ENCODE results near the gene GALNTL6. TPM values are rescaled to one million over a fixed set of nuclear protein-coding genes. Genes with fewer than 3 reads are reported as not detected.

The GALNTL6 gene
- total RNA-seq, 1 donor from 2014 or later = 1.7 TPM

GRCh38 chr4:172819353-172819752 lies 1006.1 kb downstream of the GALNTL6 start:
- Mint-ChIP-seq H3K27ac (no peak overlapping the region), H3K36me3 (no peaks in the 10 kb centered on the region), H3K4me1 (ENCODE audit: unreplicated experiment) (peaks cover 8% of the 10 kb centered on the region), H3K9me3 (no peaks in the 10 kb centered on the region), H3K27me3 (no peaks in the 10 kb centered on the region), H3K4me3 (no peak overlapping the region)
- TF ChIP-seq CTCF (conservative IDR thresholded peaks at IDR 0.05) = no peak
- DNase-seq (ENCODE audit: extremely low spot score, unreplicated experiment) = no peak

GRCh38 chr4:172822331-172822730 lies 1009.1 kb downstream of the GALNTL6 start:
- no peaks in the 10 kb centered on the region for H3K9me3 Mint-ChIP-seq
- H3K4me1 Mint-ChIP-seq (ENCODE audit: unreplicated experiment) = peaks cover 3% of the 10 kb centered on the region
- TF ChIP-seq CTCF (conservative IDR thresholded peaks at IDR 0.05) = no peak
- no peak for DNase-seq (ENCODE audit: extremely low spot score, unreplicated experiment)
- no peaks in the 10 kb centered on the region for H3K27me3 Mint-ChIP-seq
- no peak overlapping the region for H3K27ac Mint-ChIP-seq
- no peaks in the 10 kb centered on the region for H3K36me3 Mint-ChIP-seq
- H3K4me3 Mint-ChIP-seq = no peak overlapping the region

- peaks cover 4% of the 10 kb centered on the region for H3K36me3 Mint-ChIP-seq
- H3K9me3 Mint-ChIP-seq = no peaks in the 10 kb centered on the region
- DNase-seq (ENCODE audit: extremely low spot score, unreplicated experiment) = no peak
- no peak for TF ChIP-seq CTCF (conservative IDR thresholded peaks at IDR 0.05)
- peaks cover 4% of the 10 kb centered on the region for H3K27me3 Mint-ChIP-seq
- H3K27ac Mint-ChIP-seq = no peak overlapping the region
- H3K4me1 Mint-ChIP-seq (ENCODE audit: unreplicated experiment) = peaks cover 8% of the 10 kb centered on the region
- H3K4me3 Mint-ChIP-seq = no peak overlapping the region
Observed at GRCh38 chr4:172826346-172826745, 1013.1 kb downstream of the GALNTL6 start.

- no peak for DNase-seq (ENCODE audit: extremely low spot score, unreplicated experiment)
- no peak for TF ChIP-seq CTCF (conservative IDR thresholded peaks at IDR 0.05)
- Mint-ChIP-seq H3K4me1 (ENCODE audit: unreplicated experiment) (peaks cover 6% of the 10 kb centered on the region), H3K27ac (no peak overlapping the region), H3K4me3 (no peak overlapping the region), H3K27me3 (peaks cover 4% of the 10 kb centered on the region), H3K36me3 (peaks cover 4% of the 10 kb centered on the region), H3K9me3 (no peaks in the 10 kb centered on the region)
Observed at GRCh38 chr4:172826861-172827260, 1013.7 kb downstream of the GALNTL6 start.

GRCh38 chr4:172830295-172830764 lies 1017.1 kb downstream of the GALNTL6 start:
- Mint-ChIP-seq H3K4me3 (no peak overlapping the region), H3K9me3 (no peaks in the 10 kb centered on the region), H3K27me3 (peaks cover 4% of the 10 kb centered on the region), H3K27ac (no peak overlapping the region), H3K36me3 (peaks cover 4% of the 10 kb centered on the region), H3K4me1 (ENCODE audit: unreplicated experiment) (peaks cover 6% of the 10 kb centered on the region)
- DNase-seq (ENCODE audit: extremely low spot score, unreplicated experiment) = no peak
- peak; percentile 81 for TF ChIP-seq CTCF (conservative IDR thresholded peaks at IDR 0.05)

- H3K4me3 Mint-ChIP-seq = no peak overlapping the region
- no peak overlapping the region for H3K27ac Mint-ChIP-seq
- no peaks in the 10 kb centered on the region for H3K27me3 Mint-ChIP-seq
Observed at GRCh38 chr4:172836661-172837060, 1023.5 kb downstream of the GALNTL6 start.

More at GRCh38 chr4:172836661-172837060, 1023.5 kb downstream of the GALNTL6 start:
- DNase-seq (ENCODE audit: extremely low spot score, unreplicated experiment) = no peak
- no peak for TF ChIP-seq CTCF (conservative IDR thresholded peaks at IDR 0.05)
- Mint-ChIP-seq H3K4me1 (ENCODE audit: unreplicated experiment) (peaks cover 3% of the 10 kb centered on the region), H3K36me3 (no peaks in the 10 kb centered on the region), H3K9me3 (no peaks in the 10 kb centered on the region)
